GM12872 (cell line): Measurements from ENCODE around the gene KIFBP.

ENCODE experiments used
- TF ChIP-seq, protein P1 (sequence below): IDR thresholded peaks from 3 replicates; pipeline ENCODE4 v1.5.1; 2011; ENCODE audit warnings: low read depth, mild to moderate bottlenecking, low read length, moderate library complexity; ENCODE audit not compliant: insufficient read depth

The KIFBP gene

DNA sequence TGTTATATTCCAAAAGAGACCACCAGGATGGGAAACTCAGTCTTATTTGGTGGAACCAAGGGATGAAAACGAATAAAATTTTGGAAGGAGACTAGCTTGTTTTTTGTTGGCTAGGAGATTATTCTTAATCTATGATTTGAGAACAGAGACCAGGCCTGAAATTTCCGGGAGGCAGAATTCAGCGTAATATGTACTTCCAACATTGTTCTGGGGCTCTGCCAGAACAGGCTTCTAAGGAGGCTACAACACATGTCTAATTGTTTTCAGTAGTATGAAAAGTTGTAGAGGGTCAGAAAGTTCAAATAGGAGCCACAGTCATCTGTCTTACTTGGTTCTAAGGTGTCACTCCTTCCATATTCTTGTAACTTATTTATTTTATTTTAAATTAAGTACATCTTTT is 30.9 kb upstream of the KIFBP start:
- TF ChIP-seq, protein P1, sequence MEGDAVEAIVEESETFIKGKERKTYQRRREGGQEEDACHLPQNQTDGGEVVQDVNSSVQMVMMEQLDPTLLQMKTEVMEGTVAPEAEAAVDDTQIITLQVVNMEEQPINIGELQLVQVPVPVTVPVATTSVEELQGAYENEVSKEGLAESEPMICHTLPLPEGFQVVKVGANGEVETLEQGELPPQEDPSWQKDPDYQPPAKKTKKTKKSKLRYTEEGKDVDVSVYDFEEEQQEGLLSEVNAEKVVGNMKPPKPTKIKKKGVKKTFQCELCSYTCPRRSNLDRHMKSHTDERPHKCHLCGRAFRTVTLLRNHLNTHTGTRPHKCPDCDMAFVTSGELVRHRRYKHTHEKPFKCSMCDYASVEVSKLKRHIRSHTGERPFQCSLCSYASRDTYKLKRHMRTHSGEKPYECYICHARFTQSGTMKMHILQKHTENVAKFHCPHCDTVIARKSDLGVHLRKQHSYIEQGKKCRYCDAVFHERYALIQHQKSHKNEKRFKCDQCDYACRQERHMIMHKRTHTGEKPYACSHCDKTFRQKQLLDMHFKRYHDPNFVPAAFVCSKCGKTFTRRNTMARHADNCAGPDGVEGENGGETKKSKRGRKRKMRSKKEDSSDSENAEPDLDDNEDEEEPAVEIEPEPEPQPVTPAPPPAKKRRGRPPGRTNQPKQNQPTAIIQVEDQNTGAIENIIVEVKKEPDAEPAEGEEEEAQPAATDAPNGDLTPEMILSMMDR = no peak

DNA sequence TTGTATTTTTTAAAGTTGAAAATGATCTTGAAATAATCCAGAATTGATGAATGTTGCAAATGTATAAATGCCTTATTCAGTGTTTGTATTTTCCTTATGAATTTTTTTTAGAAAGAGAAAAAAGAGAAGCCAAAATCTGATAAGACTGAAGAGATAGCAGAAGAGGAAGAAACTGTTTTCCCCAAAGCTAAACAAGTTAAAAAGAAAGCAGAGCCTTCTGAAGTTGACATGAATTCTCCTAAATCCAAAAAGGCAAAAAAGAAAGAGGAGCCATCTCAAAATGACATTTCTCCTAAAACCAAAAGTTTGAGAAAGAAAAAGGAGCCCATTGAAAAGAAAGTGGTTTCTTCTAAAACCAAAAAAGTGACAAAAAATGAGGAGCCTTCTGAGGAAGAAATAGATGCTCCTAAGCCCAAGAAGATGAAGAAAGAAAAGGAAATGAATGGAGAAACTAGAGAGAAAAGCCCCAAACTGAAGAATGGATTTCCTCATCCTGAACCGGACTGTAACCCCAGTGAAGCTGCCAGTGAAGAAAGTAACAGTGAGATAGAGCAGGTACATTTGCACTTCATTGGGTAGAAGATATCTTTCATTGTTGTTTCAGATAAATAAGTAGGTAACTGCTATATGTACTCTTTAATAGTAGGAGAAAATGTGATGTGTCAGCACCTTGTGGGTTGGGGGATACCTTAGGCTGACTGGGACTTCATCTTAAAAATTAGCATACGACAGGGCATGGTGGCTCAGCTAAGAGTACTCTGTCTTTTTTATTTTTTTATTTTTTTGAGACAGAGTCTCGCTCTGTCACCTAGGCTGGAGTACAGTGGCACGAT is 28.7 kb upstream of the KIFBP start:
- TF ChIP-seq, protein P1 = no peak

DNA sequence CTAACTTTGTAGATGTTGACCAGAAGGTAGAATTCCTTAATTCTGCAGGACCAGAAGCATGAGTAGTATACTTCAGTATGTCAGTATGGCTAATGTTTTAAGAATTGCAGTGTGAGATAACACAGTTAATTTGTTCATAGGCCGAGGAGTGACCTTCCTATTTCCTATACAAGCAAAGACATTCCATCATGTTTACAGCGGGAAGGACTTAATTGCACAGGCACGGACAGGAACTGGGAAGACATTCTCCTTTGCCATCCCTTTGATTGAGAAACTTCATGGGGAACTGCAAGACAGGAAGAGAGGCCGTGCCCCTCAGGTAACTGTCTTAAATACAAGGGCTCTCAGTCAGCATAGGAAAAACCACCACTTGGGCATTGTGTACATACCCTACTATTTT is 25.5 kb upstream of the KIFBP start:
- TF ChIP-seq, protein P1 = no peak

DNA sequence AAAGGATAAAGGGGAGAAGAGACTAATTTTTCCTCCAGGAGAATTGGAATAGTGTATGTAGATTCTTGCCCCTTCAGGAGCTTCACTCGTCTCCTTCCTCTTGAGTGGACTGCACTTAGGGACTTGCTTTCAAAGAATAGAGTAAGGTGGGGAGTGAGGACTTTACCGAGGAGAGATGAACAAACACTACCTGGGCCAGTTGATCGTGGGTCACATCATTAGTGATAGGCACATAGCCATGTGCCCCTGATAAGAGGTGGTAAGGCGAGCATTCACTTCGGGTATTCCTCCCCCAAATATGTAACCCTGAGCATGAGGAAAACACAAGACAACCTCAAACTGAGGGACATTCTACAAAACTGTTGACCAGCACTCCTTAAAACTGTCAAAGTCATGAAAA is 14.6 kb upstream of the KIFBP start:
- TF ChIP-seq, protein P1 = no peak

DNA sequence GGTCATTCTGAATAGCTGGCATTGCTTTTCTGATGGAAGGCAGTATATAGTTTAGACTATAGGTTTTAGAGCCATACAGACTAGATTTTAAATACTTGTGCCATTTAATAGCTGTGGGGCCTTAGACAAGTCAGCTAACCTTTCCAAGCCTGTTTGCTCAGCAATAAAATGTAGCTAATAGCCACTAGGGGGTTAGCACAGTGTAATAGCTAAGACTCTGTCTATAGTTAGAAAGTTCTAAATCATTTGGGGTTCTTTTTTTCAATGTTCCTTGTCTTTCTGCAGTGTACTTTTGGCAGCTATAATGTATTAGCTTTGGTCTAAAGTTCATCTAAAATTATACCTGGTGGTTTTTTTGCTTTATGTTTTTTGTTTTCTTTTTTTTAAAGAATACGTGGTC is 7.5 kb upstream of the KIFBP start:
- TF ChIP-seq, protein P1 = peak; percentile 44; the same call in 1 of the 3 replicates

DNA sequence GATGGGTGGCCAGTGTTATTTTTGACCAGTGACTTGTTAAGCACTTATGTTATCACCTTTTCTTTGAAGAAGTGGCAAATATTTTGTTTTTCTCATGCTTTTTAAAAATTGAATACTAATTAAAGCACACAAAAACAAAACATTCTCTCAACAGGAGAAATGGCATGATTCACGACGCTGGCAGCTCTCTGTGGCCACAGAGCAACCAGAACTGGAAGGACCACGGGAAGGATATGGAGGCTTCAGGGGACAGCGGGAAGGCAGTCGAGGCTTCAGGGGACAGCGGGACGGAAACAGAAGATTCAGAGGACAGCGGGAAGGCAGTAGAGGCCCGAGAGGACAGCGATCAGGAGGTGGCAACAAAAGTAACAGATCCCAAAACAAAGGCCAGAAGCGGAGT is 6.2 kb upstream of the KIFBP start:
- TF ChIP-seq, protein P1 = no peak

DNA sequence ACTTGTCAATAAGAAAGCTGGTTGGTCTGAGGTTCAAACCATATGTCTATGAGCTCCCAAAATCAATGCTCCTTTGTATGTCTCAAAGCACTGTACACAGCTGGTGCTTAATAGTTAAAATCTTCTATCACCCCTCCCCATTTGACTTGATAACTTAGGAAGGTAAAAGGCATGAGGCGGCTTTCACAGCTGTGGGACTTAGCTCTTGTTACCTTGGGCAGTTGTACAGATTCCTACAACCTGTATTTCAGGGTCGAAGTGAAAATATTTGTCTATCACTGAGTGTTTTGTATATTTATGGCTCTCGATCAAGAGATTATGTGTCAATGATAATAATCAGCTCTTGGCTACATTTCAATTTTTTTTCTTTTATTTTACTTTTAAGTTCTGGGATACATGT is 992 bp upstream of the KIFBP start:
- TF ChIP-seq, protein P1 = no peak
